ENCODE results near the gene MALAT1.

DNA sequence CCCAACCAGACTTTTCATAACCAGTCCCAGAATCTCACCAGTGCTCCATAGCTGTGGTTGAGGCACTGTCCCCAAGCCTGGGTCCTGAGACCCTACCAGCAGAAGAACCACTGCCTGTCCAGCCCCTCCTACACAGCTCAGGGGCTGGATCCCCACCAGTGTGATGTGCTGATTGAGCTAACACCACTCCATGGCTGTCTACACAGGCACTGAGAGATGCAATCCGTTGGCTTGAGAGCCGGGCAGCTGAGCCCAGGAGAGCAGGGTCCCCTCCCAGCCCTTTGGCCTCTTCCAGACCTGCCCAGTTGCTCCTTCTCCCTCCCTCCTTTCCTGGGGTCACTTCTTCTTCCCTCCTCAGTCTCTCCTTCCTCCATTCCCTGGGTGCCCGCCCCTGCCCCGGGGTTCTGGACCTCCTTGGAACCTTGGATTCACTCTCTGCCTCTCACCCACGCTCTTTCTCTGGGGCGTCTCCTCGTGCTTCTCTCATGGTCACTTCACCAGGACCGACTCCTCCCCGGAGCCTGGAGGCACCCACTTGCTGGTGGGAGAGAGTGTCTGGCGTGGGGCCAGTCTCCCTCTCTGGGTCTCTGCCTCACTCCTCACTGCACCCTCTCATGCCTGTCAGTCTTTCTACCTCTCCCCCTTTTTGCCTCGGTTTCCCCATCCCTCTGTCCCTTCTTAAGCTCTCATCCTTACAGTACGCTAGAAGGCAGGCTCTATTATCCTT lies 25.3 kb downstream of the MALAT1 start:
- TF ChIP-seq, protein P1, sequence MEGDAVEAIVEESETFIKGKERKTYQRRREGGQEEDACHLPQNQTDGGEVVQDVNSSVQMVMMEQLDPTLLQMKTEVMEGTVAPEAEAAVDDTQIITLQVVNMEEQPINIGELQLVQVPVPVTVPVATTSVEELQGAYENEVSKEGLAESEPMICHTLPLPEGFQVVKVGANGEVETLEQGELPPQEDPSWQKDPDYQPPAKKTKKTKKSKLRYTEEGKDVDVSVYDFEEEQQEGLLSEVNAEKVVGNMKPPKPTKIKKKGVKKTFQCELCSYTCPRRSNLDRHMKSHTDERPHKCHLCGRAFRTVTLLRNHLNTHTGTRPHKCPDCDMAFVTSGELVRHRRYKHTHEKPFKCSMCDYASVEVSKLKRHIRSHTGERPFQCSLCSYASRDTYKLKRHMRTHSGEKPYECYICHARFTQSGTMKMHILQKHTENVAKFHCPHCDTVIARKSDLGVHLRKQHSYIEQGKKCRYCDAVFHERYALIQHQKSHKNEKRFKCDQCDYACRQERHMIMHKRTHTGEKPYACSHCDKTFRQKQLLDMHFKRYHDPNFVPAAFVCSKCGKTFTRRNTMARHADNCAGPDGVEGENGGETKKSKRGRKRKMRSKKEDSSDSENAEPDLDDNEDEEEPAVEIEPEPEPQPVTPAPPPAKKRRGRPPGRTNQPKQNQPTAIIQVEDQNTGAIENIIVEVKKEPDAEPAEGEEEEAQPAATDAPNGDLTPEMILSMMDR (IDR thresholded peaks at IDR 0.05): no peak
- no peak for TF ChIP-seq EZH2 (IDR thresholded peaks at IDR 0.05)
- no peak for TF ChIP-seq EZH2phosphoT487 (IDR thresholded peaks at IDR 0.05)

Data from neural progenitor cell (in vitro differentiated cells).